OCI-LY7 (cell line): Measurements from ENCODE around the gene RAB10. TPM values are rescaled to one million over a fixed set of nuclear protein-coding genes. Genes with fewer than 3 reads are reported as not detected.

Source experiments
- BruUV-seq: library from RNA; stranded (reverse); fragments of 400-500 nt; replicated peaks from 2 replicates; lab custom pipeline; 2021; lab: Mats Ljungman, UMichigan
- CTCF ChIA-PET: fragments of 300-600 bp; sonication (Branson Sonifier 250); formaldehyde crosslinking; loops from one replicate; lab custom pipeline; 2022; ENCODE audit warnings: antibody characterized with exemption; ENCODE audit not compliant: unreplicated experiment; lab: Charles Lee
- POLR2A ChIA-PET: fragments of 300-600 bp; sonication (Branson Sonifier 250); formaldehyde crosslinking; loops from one replicate; lab custom pipeline; 2022; ENCODE audit warnings: antibody characterized with exemption; lab: Charles Lee
- DNase-seq: peaks from one replicate; pipeline ENCODE4 v3.0.0-alpha.2; 2015; ENCODE audit warnings: low spot score
- H2AFZ ChIP-seq: fragments of 200-600 bp; sonication (generic), shearing (Covaris generic); 2 replicates; pipeline ENCODE4 v1.6.1; 2014; ENCODE audit warnings: mild to moderate bottlenecking, antibody characterized with exemption, low read length, moderate library complexity
- H3K27ac ChIP-seq: fragments of 200-600 bp; sonication (generic); 2 replicates; pipeline ENCODE4 v1.5.1; 2014; ENCODE audit warnings: mixed run types, low read depth, mild to moderate bottlenecking, moderate library complexity, low read length, inconsistent platforms; ENCODE audit not compliant: poor library complexity, severe bottlenecking
- H3K36me3 ChIP-seq: fragments of 200-600 bp; sonication (generic); 2 replicates; pipeline ENCODE4 v1.6.1; 2014; ENCODE audit warnings: mild to moderate bottlenecking, antibody characterized with exemption, low read length, moderate library complexity, mixed read lengths; ENCODE audit not compliant: insufficient read depth
- H3K4me1 ChIP-seq: fragments of 200-600 bp; sonication (generic); 2 replicates; pipeline ENCODE4 v1.5.1; 2014; ENCODE audit warnings: mild to moderate bottlenecking, low read length; ENCODE audit not compliant: insufficient read depth, poor library complexity, severe bottlenecking
- H3K4me2 ChIP-seq: fragments of 200-600 bp; sonication (generic); 2 replicates; pipeline ENCODE4 v1.6.1; 2014; ENCODE audit warnings: mild to moderate bottlenecking, low read length
- H3K4me3 ChIP-seq: fragments of 200-600 bp; sonication (generic); 2 replicates; pipeline ENCODE4 v1.5.1; 2014; ENCODE audit warnings: mild to moderate bottlenecking, low read depth, low read length; ENCODE audit not compliant: poor library complexity, severe bottlenecking
- H3K79me2 ChIP-seq: fragments of 200-600 bp; sonication (generic); 2 replicates; pipeline ENCODE4 v1.6.1; 2016; ENCODE audit warnings: low read depth, mild to moderate bottlenecking, low read length, moderate library complexity, mixed read lengths; ENCODE audit not compliant: insufficient read depth
- H3K9me2 ChIP-seq: fragments of 200-600 bp; sonication (generic); 2 replicates; pipeline ENCODE4 v1.6.1; 2016; ENCODE audit warnings: mild to moderate bottlenecking, low read length, mixed read lengths; ENCODE audit not compliant: insufficient read depth
- H3K9me3 ChIP-seq: fragments of 200-600 bp; sonication (generic); 2 replicates; pipeline ENCODE4 v1.6.1; 2014; ENCODE audit warnings: mild to moderate bottlenecking, mixed run types, low read length, mixed read lengths
- H4K20me1 ChIP-seq: fragments of 200-600 bp; sonication (generic); 2 replicates; pipeline ENCODE4 v1.6.1; 2014; ENCODE audit warnings: mild to moderate bottlenecking, antibody characterized with exemption, low read length, moderate library complexity, mixed read lengths; ENCODE audit not compliant: insufficient read depth
- EZH2phosphoT487 ChIP-seq: fragments of 200-600 bp; sonication (generic); IDR thresholded peaks from 2 replicates; pipeline ENCODE4 v1.6.1; 2018; ENCODE audit warnings: low read depth, borderline replicate concordance, mild to moderate bottlenecking, mixed run types, antibody characterized with exemption, low read length, moderate library complexity, mixed read lengths
- intact Hi-C: fragments of 100-400 bp; cut with micrococcal nuclease; formaldehyde crosslinking; loops from one replicate; pipeline ENCODE4 v1.10.0; 2022; ENCODE audit not compliant: unreplicated experiment
- total RNA-seq, 2 experiments: library from RNA; depleted of rRNA in 1 of 2; stranded (reverse); fragments of >200 nt in 1 of 2; shearing (Covaris generic) in 1 of 2; gene quantifications; 2 replicates each; pipeline ENCODE4 v1.2.3, GENCODE V29; 2014 to 2022
- TF ChIP-seq, protein P1 (sequence below): fragments of 200-600 bp; sonication (generic); conservative IDR thresholded peaks from 2 replicates; pipeline ENCODE4 v1.5.1; 2014; ENCODE audit warnings: mild to moderate bottlenecking, antibody characterized with exemption, low read length, moderate library complexity, mixed read lengths

The RAB10 gene
- total RNA-seq, 2 experiments from 2014 or later, result 58.3 to 96.7 TPM

DNA sequence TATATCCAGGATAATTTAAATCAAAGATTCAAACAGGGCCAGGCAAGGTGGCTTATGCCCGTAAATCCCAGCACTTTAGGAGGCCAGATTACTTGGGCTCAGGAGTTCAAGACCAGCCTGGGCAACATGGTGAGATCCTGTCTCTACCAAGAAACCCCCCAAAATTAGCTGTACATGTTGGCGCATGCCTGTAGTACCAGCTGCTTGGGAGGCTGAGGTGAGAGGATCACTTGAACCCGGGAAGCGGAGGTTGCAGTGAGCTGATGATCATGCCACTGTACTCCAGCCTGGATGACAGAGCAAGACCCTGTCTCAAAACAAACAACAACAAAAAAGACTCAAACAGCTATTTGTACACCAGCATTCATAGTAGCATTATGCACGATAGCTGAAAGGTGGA is 9.2 kb downstream of the RAB10 start:
- peaks cover 10% of the 10 kb centered on the region; the same call in 1 of the 2 replicates for H3K9me3 ChIP-seq
- ChIA-PET POLR2A (interaction anchor here (0.6 to 1.1 kb wide), 6 partner anchors 9 to 64 kb away, joined by 3 to 6 read pairs (median 3); partner anchors contain the start of gene RAB10), CTCF (no interaction called here)
- H4K20me1 ChIP-seq, result peaks cover 18% of the 10 kb centered on the region
- peaks cover 99% of the 10 kb centered on the region for H3K79me2 ChIP-seq
- no peak for DNase-seq
- H3K4me3 ChIP-seq, result no peak overlapping the region
- no peaks in the 10 kb centered on the region for H3K9me2 ChIP-seq
- H2AFZ ChIP-seq, result no peak overlapping the region
- no peak overlapping the region for H3K27ac ChIP-seq
- TF ChIP-seq, protein P1, sequence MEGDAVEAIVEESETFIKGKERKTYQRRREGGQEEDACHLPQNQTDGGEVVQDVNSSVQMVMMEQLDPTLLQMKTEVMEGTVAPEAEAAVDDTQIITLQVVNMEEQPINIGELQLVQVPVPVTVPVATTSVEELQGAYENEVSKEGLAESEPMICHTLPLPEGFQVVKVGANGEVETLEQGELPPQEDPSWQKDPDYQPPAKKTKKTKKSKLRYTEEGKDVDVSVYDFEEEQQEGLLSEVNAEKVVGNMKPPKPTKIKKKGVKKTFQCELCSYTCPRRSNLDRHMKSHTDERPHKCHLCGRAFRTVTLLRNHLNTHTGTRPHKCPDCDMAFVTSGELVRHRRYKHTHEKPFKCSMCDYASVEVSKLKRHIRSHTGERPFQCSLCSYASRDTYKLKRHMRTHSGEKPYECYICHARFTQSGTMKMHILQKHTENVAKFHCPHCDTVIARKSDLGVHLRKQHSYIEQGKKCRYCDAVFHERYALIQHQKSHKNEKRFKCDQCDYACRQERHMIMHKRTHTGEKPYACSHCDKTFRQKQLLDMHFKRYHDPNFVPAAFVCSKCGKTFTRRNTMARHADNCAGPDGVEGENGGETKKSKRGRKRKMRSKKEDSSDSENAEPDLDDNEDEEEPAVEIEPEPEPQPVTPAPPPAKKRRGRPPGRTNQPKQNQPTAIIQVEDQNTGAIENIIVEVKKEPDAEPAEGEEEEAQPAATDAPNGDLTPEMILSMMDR, result no peak
- no peak for TF ChIP-seq EZH2phosphoT487
- intact Hi-C loops, result no loop called here
- peaks cover 83% of the 10 kb centered on the region for H3K36me3 ChIP-seq
- H3K4me1 ChIP-seq, result peaks cover 16% of the 10 kb centered on the region
- no TSS peak for BruUV-seq
- H3K4me2 ChIP-seq, result no peak overlapping the region

DNA sequence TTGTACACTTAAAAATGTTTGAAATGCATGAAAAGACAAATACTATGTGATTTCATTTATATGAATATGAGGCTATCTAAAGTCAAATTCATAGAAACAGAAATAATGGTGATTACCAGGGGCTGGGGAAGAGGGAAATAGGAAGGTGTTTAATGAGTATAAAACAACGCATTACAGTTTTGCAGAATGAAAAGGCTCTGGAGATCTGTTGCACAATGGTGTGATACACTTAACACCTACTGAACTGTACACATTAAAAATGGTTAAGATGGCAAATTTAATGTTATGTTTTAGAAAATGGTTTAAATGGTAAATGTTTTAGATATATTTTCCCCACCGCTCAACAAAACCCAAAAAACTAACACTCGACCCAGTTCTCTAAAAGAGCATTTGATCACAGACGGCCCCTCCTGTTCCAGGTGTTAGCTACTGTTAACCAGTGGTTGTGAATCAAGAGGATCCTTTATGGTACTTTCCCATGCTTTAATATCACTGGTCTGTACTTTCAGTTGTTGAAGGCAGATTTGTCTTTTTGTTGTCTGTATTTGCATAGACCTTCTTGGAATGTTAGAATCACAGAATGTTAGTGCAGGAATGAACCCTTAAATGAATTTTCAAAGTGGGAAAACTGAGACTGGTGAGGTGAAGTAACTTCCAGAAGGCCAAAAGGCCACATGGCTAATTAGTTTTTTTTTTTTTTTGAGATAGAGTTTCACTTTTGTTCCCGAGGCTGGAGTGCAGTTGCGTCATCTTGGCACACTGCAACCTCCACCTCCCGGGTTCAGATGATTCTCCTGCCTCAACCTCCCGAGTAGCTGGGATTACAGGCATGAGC is 10.2 kb downstream of the RAB10 start:
- ChIA-PET CTCF (no interaction called here), POLR2A (interaction anchor here (0.6 to 0.7 kb wide), 2 partner anchors 9 to 10 kb away, joined by 3 to 4 read pairs; partner anchors contain the start of gene RAB10)
- H3K4me3 ChIP-seq, result no peak overlapping the region
- no peak overlapping the region for H2AFZ ChIP-seq
- intact Hi-C loops, result no loop called here
- H3K9me2 ChIP-seq, result no peaks in the 10 kb centered on the region
- peaks cover 87% of the 10 kb centered on the region for H3K36me3 ChIP-seq
- no peak overlapping the region for H3K27ac ChIP-seq
- H4K20me1 ChIP-seq, result peaks cover 18% of the 10 kb centered on the region
- H3K79me2 ChIP-seq, result peaks cover 99% of the 10 kb centered on the region
- BruUV-seq, result TSS peak; percentile 4
- DNase-seq, result no peak
- peaks cover 12% of the 10 kb centered on the region; the same call in 1 of the 2 replicates for H3K9me3 ChIP-seq
- no peak overlapping the region for H3K4me2 ChIP-seq
- TF ChIP-seq, protein P1, result no peak
- no peak for TF ChIP-seq EZH2phosphoT487
- peaks cover 16% of the 10 kb centered on the region for H3K4me1 ChIP-seq
